GM12872 (cell line): ENCODE data around the gene MYLK.

Experiments used
- CTCF ChIP-seq: IDR thresholded peaks from 3 replicates; pipeline ENCODE4 v1.5.1; 2011; ENCODE audit warnings: low read depth, mild to moderate bottlenecking, low read length, moderate library complexity; ENCODE audit not compliant: insufficient read depth

MYLK gene

GRCh38 chr3:123757281-123757940 lies 126.7 kb downstream of the MYLK start:
- TF ChIP-seq CTCF: no peak

- TF ChIP-seq CTCF: no peak
Observed at GRCh38 chr3:123755501-123755900, 128.6 kb downstream of the MYLK start.

GRCh38 chr3:123755085-123755484 lies 129.0 kb downstream of the MYLK start:
- no peak for TF ChIP-seq CTCF

GRCh38 chr3:123753286-123753685 lies 130.8 kb downstream of the MYLK start:
- no peak for TF ChIP-seq CTCF

GRCh38 chr3:123752228-123752627 lies 131.9 kb downstream of the MYLK start:
- TF ChIP-seq CTCF: no peak

- TF ChIP-seq CTCF: no peak
Observed at GRCh38 chr3:123751433-123751832, 132.7 kb downstream of the MYLK start.

- TF ChIP-seq CTCF: no peak
Observed at GRCh38 chr3:123750659-123751420, 133.3 kb downstream of the MYLK start.
